Measurements from ENCODE around the gene YES1. TPM values are rescaled to one million over a fixed set of nuclear protein-coding genes. Genes with fewer than 3 reads are reported as not detected.

The YES1 gene
- total RNA-seq, 6 donors from 2014 or later = 24.1 to 118 (median 55.0) TPM

DNA sequence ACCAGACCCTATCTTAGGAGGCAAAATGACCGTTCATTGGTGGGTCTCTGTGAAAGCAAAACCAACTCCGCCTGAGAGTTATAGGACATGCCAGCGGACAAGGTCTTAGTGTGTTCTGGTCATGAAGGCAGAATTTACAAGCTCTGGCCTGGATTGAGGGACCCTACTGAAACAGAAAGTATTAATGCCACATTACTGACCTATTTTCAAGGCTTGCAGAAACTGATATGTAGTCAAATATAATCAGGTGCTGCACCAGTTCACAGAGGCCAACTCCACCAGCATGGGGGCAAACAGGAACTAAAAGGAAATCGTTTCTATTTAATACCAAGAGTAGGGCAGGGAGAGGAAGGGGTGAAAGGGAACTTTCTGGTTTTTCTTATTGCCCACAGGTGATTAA, 134.9 kb downstream of the YES1 start:
- WGBS, 2 donors = 68 to 85% methylated on average over 4 of the region's 4 CpGs
- H3K4me3 ChIP-seq = no peak overlapping the region
- peaks cover 9 to 83% (median 52%) of the 10 kb centered on the region in 4 donors for H3K36me3 ChIP-seq
- no peaks in the 10 kb centered on the region for H3K9me3 ChIP-seq
- no peaks in the 10 kb centered on the region for H3K4me1 ChIP-seq
- no peak for ATAC-seq (ENCODE audit: low FRiP score in 2 of 2)
- no peak for DNase-seq
- no peaks in the 10 kb centered on the region for H3K27me3 ChIP-seq
- no peak overlapping the region for H3K27ac ChIP-seq
- TF ChIP-seq POLR2AphosphoS5 (IDR thresholded peaks at IDR 0.05) = no peak
- no peak for TF ChIP-seq EP300 (IDR thresholded peaks at IDR 0.05)

- Histone ChIP-seq H3K36me3 (peaks cover 9 to 81% (median 51%) of the 10 kb centered on the region in 4 donors), H3K27ac (no peak overlapping the region), H3K27me3 (no peaks in the 10 kb centered on the region), H3K4me1 (no peaks in the 10 kb centered on the region), H3K9me3 (no peaks in the 10 kb centered on the region), H3K4me3 (no peak overlapping the region)
- ATAC-seq (ENCODE audit: low FRiP score in 2 of 2) (no peak), DNase-seq (no peak)
- WGBS, 2 donors = 91 to 94% methylated on average over 3 of the region's 3 CpGs
- TF ChIP-seq EP300 (IDR thresholded peaks at IDR 0.05) (no peak), POLR2AphosphoS5 (IDR thresholded peaks at IDR 0.05) (no peak), POLR2A (IDR thresholded peaks at IDR 0.05) (no peak)
- TF ChIP-seq, protein P1, sequence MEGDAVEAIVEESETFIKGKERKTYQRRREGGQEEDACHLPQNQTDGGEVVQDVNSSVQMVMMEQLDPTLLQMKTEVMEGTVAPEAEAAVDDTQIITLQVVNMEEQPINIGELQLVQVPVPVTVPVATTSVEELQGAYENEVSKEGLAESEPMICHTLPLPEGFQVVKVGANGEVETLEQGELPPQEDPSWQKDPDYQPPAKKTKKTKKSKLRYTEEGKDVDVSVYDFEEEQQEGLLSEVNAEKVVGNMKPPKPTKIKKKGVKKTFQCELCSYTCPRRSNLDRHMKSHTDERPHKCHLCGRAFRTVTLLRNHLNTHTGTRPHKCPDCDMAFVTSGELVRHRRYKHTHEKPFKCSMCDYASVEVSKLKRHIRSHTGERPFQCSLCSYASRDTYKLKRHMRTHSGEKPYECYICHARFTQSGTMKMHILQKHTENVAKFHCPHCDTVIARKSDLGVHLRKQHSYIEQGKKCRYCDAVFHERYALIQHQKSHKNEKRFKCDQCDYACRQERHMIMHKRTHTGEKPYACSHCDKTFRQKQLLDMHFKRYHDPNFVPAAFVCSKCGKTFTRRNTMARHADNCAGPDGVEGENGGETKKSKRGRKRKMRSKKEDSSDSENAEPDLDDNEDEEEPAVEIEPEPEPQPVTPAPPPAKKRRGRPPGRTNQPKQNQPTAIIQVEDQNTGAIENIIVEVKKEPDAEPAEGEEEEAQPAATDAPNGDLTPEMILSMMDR (IDR thresholded peaks at IDR 0.05) = no peak
Measured at GRCh38 chr18:676736-677135, 135.3 kb downstream of the YES1 start.

GRCh38 chr18:676069-676468, 136.0 kb downstream of the YES1 start:
- ATAC-seq (ENCODE audit: low FRiP score in 2 of 2) = no peak
- H3K4me1 ChIP-seq = no peaks in the 10 kb centered on the region
- peaks cover 9 to 81% (median 50%) of the 10 kb centered on the region in 4 donors for H3K36me3 ChIP-seq
- H3K27ac ChIP-seq = no peak overlapping the region
- H3K27me3 ChIP-seq = no peaks in the 10 kb centered on the region
- no peak overlapping the region for H3K4me3 ChIP-seq
- TF ChIP-seq EP300 (IDR thresholded peaks at IDR 0.05) (no peak), POLR2A (IDR thresholded peaks at IDR 0.05) (no peak), POLR2AphosphoS5 (IDR thresholded peaks at IDR 0.05) (no peak)
- TF ChIP-seq, protein P1 (IDR thresholded peaks at IDR 0.05) = no peak
- no peaks in the 10 kb centered on the region for H3K9me3 ChIP-seq
- DNase-seq = no peak
- WGBS, 2 donors = 81 to 84% methylated on average over 5 of the region's 5 CpGs

DNA sequence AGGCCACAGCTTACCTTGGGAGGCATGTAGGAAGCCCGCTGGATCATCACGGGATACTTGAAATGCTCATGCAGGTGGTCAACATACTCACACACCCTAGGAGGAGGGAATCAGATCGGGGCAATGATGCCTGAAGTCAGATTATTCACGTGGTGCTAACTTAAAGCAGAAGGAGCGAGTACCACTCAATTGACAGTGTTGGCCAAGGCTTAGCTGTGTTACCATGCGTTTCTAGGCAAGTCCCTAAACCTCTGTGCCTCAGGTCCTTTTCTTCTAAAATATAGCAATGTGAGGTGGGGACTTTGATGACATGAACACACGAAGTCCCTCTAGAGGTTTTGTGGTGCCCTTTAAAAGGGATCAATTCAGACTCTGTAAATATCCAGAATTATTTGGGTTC, 136.7 kb downstream of the YES1 start:
- H3K36me3 ChIP-seq = peaks cover 7 to 89% (median 49%) of the 10 kb centered on the region in 4 donors
- no peak overlapping the region for H3K4me3 ChIP-seq
- H3K27me3 ChIP-seq = no peaks in the 10 kb centered on the region
- TF ChIP-seq POLR2A (IDR thresholded peaks at IDR 0.05) (no peak), EP300 (IDR thresholded peaks at IDR 0.05) (no peak), POLR2AphosphoS5 (IDR thresholded peaks at IDR 0.05) (no peak)
- TF ChIP-seq, protein P1 (IDR thresholded peaks at IDR 0.05) = no peak
- WGBS, 2 donors = 93 to 95% methylated on average over 7 of the region's 7 CpGs
- no peak for DNase-seq
- H3K4me1 ChIP-seq = no peaks in the 10 kb centered on the region
- ATAC-seq (ENCODE audit: low FRiP score in 2 of 2) = no peak
- no peak overlapping the region for H3K27ac ChIP-seq
- H3K9me3 ChIP-seq = no peaks in the 10 kb centered on the region

DNA sequence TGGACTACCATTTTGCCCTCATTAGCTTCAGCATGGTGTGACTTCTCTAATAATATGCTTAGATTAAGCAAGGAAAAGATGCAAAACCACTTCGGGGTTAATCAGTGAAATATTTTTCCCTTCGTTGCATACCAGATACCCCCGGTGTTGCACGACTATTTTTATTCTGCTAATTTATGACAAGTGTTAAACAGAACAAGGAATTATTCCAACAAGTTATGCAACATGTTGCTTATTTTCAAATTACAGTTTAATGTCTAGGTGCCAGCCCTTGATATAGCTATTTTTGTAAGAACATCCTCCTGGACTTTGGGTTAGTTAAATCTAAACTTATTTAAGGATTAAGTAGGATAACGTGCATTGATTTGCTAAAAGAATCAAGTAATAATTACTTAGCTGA, 138.3 kb downstream of the YES1 start:
- Histone ChIP-seq H3K27ac (no peak overlapping the region), H3K27me3 (no peaks in the 10 kb centered on the region), H3K4me1 (no peaks in the 10 kb centered on the region), H3K36me3 (peaks cover 6 to 85% (median 44%) of the 10 kb centered on the region in 4 donors), H3K9me3 (no peaks in the 10 kb centered on the region), H3K4me3 (no peak overlapping the region)
- TF ChIP-seq POLR2AphosphoS5 (IDR thresholded peaks at IDR 0.05) (no peak), EP300 (IDR thresholded peaks at IDR 0.05) (no peak), POLR2A (IDR thresholded peaks at IDR 0.05) (no peak)
- TF ChIP-seq, protein P1 (IDR thresholded peaks at IDR 0.05) = no peak
- DNase-seq (no peak), ATAC-seq (ENCODE audit: low FRiP score in 2 of 2) (no peak)
- WGBS, 2 donors = 63 to 68% methylated on average over 5 of the region's 5 CpGs
